ENCODE measurements around the gene GABPB1. TPM values are rescaled to one million over a fixed set of nuclear protein-coding genes. Genes with fewer than 3 reads are reported as not detected.

The GABPB1 gene
- total and polyA plus RNA-seq, 10 of the 15 experiments (the other 5 are each of a cell fraction or from before 2014, with no cell fraction given): 13.9 to 48.2 (median 39.8) TPM

GRCh38 chr15:50248994-50249582 is 105.9 kb downstream of the GABPB1 start:
- FAIRE-seq (no peak), DNase-seq (ENCODE audit: low read depth, low spot score) (no peak), ATAC-seq (no peak)
- no peak overlapping the region for H3K9ac ChIP-seq (ENCODE audit: control insufficient read depth, insufficient read depth, low read length)
- no TSS peak for BruUV-seq (replicated peaks)
- H4K20me1 ChIP-seq (ENCODE audit: control insufficient read depth, insufficient read depth): no peaks in the 10 kb centered on the region
- intact Hi-C loops (cut with micrococcal nuclease; ENCODE audit: unreplicated experiment): no loop called here
- no peak overlapping the region for H3K4me2 ChIP-seq (ENCODE audit: control insufficient read depth, insufficient read depth)
- H2AFZ ChIP-seq (ENCODE audit: control insufficient read depth, low read depth, low read length): no peak overlapping the region; the same call in 1 of the 2 replicates
- ChIA-PET SMC1A (ENCODE audit: uncharacterized antibody, unreplicated experiment) (interaction anchor here (0.8 to 1.7 kb wide), 3 partner anchors 9 to 221 kb away, joined by 3 to 7 read pairs (median 3); no protein-coding TSS in a partner anchor), POLR2A (interaction anchor here (0.5 kb wide), 1 partner anchor 1923 kb away, joined by 5 read pairs; no protein-coding TSS in a partner anchor), RAD21 (ENCODE audit: unreplicated experiment) (no interaction called here), CTCF (interaction anchor here (1.0 kb wide), 2 partner anchors 9 to 104 kb away, joined by 3 read pairs; no protein-coding TSS in a partner anchor)
- TF ChIP-seq CBFB (IDR thresholded peaks at IDR 0.05; ENCODE audit: low read depth) (no peak), SKIL (IDR thresholded peaks at IDR 0.05; ENCODE audit: low read depth, poor library complexity, severe bottlenecking) (no peak), BMI1 (IDR thresholded peaks at IDR 0.05; ENCODE audit: borderline replicate concordance) (no peak), RAD51 (IDR thresholded peaks at IDR 0.05) (peak; percentile 83)
- H3K4me1 ChIP-seq (ENCODE audit: control insufficient read depth, insufficient read depth, low read length): peaks cover 8% of the 10 kb centered on the region
- no peak overlapping the region for H3K27ac ChIP-seq (ENCODE audit: control insufficient read depth, insufficient read depth)
- H3K9me3 ChIP-seq (replicated peaks; ENCODE audit: control insufficient read depth, insufficient read depth, low read length): no peaks in the 10 kb centered on the region
- H3K27me3 ChIP-seq (replicated peaks in 1 of 2; ENCODE audit: control insufficient read depth in 2 of 2, insufficient read depth in 2 of 2, low read length in 1 of 2): no peaks in the 10 kb centered on the region; a peak in 1 of 4 replicates
- in situ Hi-C loops (cut with MboI): no loop called here
- no peaks in the 10 kb centered on the region for H3K79me2 ChIP-seq (ENCODE audit: control insufficient read depth, insufficient read depth, low read length)
- H3K36me3 ChIP-seq (ENCODE audit: control insufficient read depth in 2 of 2, insufficient read depth in 2 of 2, low read length in 1 of 2): no peaks in the 10 kb centered on the region
- 38% methylated on average over 4 of the region's 4 CpGs for WGBS (ENCODE audit: insufficient coverage, insufficient replicate concordance, low lambda C conversion rate, missing lambda C conversion rate)
- H3K4me3 ChIP-seq: no peak overlapping the region

Measured in GM12878 (cell line).